GM10248 (cell line): ENCODE results near the gene POLR2F.

Experiments
- CTCF ChIA-PET: fragments of 300-600 bp; sonication (Branson Sonifier 250); formaldehyde crosslinking; extraction: SDS; loops from one replicate; lab custom pipeline; 2021; ENCODE audit warnings: antibody characterized with exemption; lab: Yijun Ruan, JAX
- POLR2A ChIA-PET: fragments of 350-650 bp; sonication (Branson Sonifier 250); formaldehyde crosslinking; extraction: SDS; loops from one replicate; lab custom pipeline; 2020; ENCODE audit warnings: antibody characterized with exemption; lab: Yijun Ruan, JAX
- DNase-seq: peaks from one replicate; pipeline ENCODE4 v3.0.0; 2012; ENCODE audit errors: extremely low spot score
- TF ChIP-seq, protein P1 (sequence below): IDR thresholded peaks from 2 replicates; pipeline ENCODE4 v1.5.1; 2012; ENCODE audit warnings: mild to moderate bottlenecking, low read depth; ENCODE audit errors: extremely low read depth, missing control alignments, control extremely low read depth

Gene POLR2F

DNA sequence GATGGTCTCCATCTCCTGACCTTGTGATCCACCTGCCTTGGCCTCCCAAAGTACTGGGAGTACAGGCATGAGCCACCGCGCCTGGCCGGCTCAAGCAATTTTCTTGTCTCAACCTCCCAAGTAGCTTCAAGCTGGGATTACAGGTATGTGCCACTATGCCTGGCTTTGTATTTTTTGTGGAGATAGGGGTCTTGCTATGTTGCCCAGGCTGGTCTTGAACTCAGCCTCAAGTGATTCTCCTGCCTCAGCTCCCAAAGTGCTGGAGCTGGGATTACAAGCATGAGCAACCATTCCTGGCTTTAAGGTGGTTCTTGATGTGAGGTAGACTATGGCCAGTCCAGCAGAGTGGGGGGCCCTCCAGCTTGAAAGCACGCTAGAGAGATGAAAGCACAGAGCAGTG lies 7.6 kb downstream of the POLR2F start:
- TF ChIP-seq, protein P1, sequence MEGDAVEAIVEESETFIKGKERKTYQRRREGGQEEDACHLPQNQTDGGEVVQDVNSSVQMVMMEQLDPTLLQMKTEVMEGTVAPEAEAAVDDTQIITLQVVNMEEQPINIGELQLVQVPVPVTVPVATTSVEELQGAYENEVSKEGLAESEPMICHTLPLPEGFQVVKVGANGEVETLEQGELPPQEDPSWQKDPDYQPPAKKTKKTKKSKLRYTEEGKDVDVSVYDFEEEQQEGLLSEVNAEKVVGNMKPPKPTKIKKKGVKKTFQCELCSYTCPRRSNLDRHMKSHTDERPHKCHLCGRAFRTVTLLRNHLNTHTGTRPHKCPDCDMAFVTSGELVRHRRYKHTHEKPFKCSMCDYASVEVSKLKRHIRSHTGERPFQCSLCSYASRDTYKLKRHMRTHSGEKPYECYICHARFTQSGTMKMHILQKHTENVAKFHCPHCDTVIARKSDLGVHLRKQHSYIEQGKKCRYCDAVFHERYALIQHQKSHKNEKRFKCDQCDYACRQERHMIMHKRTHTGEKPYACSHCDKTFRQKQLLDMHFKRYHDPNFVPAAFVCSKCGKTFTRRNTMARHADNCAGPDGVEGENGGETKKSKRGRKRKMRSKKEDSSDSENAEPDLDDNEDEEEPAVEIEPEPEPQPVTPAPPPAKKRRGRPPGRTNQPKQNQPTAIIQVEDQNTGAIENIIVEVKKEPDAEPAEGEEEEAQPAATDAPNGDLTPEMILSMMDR, result no peak
- no peak for DNase-seq
- POLR2A ChIA-PET, result no interaction called here
- CTCF ChIA-PET, result interaction anchor here (0.9 to 1.6 kb wide), 3 partner anchors 32 to 143 kb away, joined by 3 to 4 read pairs (median 3); no protein-coding TSS in a partner anchor

DNA sequence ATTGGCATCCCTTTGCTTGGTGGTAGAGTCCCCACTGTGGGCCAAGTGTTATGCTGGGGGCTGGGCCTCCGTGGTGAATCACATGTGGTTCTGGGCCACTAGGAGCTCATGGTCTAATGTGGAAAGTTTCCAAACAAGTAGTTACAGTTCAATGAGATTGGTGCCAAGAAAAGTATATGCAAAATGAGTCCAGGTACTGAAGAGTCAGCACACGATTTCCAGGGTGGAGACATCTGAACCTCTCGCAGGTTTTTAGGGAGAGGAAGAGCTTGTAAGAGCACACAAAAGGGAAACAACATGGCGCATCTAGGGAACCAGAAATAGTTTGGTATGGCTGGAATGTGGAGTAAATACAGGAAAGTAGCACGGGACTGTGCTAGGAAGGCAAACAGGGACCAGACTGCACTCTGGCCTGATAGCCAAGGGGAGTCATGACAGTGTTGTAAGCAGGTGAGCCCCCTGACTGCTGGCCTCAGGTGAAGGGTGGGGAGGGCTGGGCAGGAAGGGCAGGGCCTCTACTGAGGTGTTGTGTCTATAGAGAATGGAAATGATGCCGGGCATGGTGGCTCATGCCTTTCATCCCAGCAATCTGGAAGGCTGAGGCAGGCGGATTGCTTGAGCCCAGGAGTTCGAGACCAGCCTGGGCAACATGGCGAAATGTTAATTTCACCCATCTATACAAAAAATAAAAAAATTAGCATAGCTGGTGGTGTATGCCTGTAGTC lies 12.6 kb downstream of the POLR2F start:
- no peak for DNase-seq
- ChIA-PET CTCF (interaction anchor here (0.6 to 4.4 kb wide), 34 partner anchors 7 to 399 kb away, joined by 3 to 59 read pairs (median 4); partner anchors contain the start of genes C22orf23, MICALL1, PDXP and POLR2F), POLR2A (no interaction called here)
- TF ChIP-seq, protein P1, result no peak

DNA sequence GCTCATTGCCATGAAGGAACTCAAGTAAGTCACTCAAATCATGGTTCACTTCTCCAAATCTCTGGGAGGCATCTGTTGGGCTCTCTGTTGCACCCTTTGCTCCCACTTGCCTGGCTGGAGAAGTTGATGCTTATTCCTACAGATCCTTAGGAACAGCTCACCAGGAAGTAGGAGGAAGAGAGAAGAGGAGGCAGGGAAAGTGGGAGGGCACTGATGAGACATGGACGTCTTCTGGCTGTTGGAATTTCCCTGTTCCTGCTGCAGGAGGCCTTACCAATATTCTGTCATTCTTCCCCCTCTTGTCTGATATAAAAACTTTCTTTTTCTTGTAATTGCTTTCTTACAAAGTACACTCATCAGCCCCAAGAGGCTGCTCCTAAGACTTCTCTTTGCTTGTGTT lies 13.6 kb downstream of the POLR2F start:
- ChIA-PET CTCF (interaction anchor here (1.2 to 4.4 kb wide), 5 partner anchors 9 to 405 kb away, joined by 3 to 59 read pairs (median 11); partner anchors contain the start of genes C22orf23 and POLR2F), POLR2A (no interaction called here)
- DNase-seq, result no peak
- TF ChIP-seq, protein P1, result no peak

DNA sequence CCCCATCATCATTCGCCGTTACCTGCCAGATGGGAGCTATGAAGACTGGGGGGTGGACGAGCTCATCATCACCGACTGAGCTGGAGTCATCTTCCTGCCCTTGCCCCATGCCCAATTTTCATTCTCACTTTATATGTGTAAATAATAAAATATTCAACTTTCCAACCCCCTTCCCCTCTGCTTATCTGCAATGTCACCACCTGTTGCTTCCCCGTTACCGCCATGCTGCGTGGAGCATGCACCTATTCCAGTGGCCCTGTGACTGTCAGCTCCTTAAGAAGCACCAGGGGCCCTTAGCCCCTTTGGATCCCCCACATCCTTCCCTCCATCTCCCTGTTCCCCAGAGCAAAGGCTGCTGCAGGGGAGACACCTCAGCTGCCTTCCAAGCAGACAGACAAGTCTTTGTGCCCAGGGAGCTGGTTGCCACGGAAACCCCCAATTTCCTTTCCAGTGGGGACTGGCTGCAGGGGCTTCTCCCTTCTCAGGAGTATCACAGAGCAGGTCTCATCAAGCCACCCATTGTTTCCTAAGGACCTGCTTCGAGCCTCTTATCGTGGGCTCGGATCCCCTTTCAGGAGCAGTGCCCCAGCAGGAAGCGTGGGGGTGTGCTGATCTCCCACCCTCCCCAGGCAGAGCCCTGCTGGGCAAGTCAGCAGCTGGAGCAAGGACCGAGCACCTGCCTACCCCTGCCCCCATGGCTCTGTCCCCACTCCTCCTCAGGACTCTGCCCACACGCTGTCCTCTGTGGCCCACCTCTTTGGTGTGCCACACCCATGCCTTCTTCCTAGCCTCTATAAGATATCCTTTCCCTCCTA lies 14.3 kb downstream of the POLR2F start:
- DNase-seq, result no peak
- CTCF ChIA-PET, result interaction anchor here (1.0 to 4.1 kb wide), 6 partner anchors 9 to 406 kb away, joined by 3 to 59 read pairs (median 4); no protein-coding TSS in a partner anchor
- TF ChIP-seq, protein P1, result no peak
- POLR2A ChIA-PET, result no interaction called here

DNA sequence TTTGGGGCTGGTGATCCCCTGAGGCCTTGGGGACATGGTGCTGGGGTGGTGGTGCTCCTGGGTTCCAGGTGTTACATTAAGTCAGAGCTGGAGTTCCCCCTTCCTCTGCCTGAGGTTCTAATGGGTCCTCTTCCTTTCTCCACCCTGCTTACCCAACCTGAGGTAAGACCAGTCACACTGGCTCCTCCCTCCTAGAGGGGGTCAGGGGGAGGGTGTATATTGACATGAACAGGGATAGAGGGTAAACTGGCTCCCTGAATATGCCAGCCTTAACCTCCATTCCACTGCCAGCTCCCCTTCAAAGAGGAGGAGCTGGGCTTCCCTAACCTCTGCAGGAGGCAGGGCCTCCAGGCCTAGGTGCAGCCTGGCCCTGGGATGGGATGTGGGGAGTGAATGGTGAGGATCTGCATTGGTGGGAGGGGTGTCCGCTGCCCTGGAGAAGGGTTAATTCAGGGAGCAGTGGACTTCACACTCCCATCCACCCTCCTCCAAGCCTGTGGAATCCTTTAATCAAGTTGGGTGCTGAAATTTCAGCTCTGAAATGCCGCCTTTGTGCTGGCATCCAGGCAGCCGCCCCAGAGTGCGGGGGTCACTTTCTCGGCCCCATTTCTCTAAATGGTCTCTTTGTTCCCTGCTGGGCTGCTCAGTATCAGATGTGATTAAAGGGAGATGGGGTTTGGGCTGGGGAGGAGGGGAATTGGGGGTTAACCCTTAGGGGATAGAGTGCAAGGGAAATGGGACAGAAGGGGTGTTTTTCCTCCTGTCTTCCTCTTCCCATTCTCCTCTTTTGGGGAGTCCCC lies 15.2 kb downstream of the POLR2F start:
- ChIA-PET POLR2A (no interaction called here), CTCF (interaction anchor here (1.0 to 2.2 kb wide), 4 partner anchors 8 to 151 kb away, joined by 3 to 8 read pairs (median 6); no protein-coding TSS in a partner anchor)
- no peak for DNase-seq

More for the DNA sequence above, 15.2 kb downstream of the POLR2F start:
- TF ChIP-seq, protein P1, result no peak
